ENCODE results near the gene SLC22A23. TPM values are rescaled to one million over a fixed set of nuclear protein-coding genes. Genes with fewer than 3 reads are reported as not detected.

Gene SLC22A23
- total RNA-seq, 2 donors from 2014 or later: 11.1 to 13.3 TPM

- H3K4me3 Mint-ChIP-seq: no peak overlapping the region
- H3K27me3 Mint-ChIP-seq (ENCODE audit: insufficient read depth): peaks cover 22% of the 10 kb centered on the region
- Histone ChIP-seq H3K4me3 (ENCODE audit: low read length) (no peak overlapping the region), H3K9ac (ENCODE audit: extremely low read depth, low read length, poor library complexity, severe bottlenecking) (no peak overlapping the region), H3K36me3 (ENCODE audit: control insufficient read depth, insufficient read depth, low read length) (no peaks in the 10 kb centered on the region), H3K27me3 (ENCODE audit: control insufficient read depth, insufficient read depth, low read length, poor library complexity, severe bottlenecking) (peaks cover 33% of the 10 kb centered on the region), H3K9me3 (ENCODE audit: control insufficient read depth, low read length) (no peaks in the 10 kb centered on the region), H3K27ac (ENCODE audit: low read depth, low read length) (no peak overlapping the region), H3K4me1 (ENCODE audit: control insufficient read depth, insufficient read depth, low read length) (no peaks in the 10 kb centered on the region)
- H3K36me3 Mint-ChIP-seq (ENCODE audit: low read depth): no peaks in the 10 kb centered on the region
- H3K27ac Mint-ChIP-seq: no peak overlapping the region
- peaks cover 22% of the 10 kb centered on the region for H3K4me1 Mint-ChIP-seq
- 92% methylated on average over 9 of the region's 9 CpGs for WGBS, 2 experiments (ENCODE audit: insufficient coverage in 1 of 2, insufficient read length in 1 of 2)
- TF ChIP-seq CTCF (conservative IDR thresholded peaks at IDR 0.05): no peak
- DNase-seq: no peak
- peaks cover 4% of the 10 kb centered on the region for H3K9me3 Mint-ChIP-seq
Measured at GRCh38 chr6:3468585-3468984, 11.7 kb upstream of the SLC22A23 start.

- H3K36me3 Mint-ChIP-seq (ENCODE audit: low read depth): peaks cover 3% of the 10 kb centered on the region
- Histone ChIP-seq H3K9ac (ENCODE audit: extremely low read depth, low read length, poor library complexity, severe bottlenecking) (no peak overlapping the region), H3K27ac (ENCODE audit: low read depth, low read length) (no peak overlapping the region), H3K27me3 (ENCODE audit: control insufficient read depth, insufficient read depth, low read length, poor library complexity, severe bottlenecking) (peaks cover 35% of the 10 kb centered on the region), H3K36me3 (ENCODE audit: control insufficient read depth, insufficient read depth, low read length) (no peaks in the 10 kb centered on the region), H3K4me3 (ENCODE audit: low read length) (no peak overlapping the region), H3K4me1 (ENCODE audit: control insufficient read depth, insufficient read depth, low read length) (no peaks in the 10 kb centered on the region), H3K9me3 (ENCODE audit: control insufficient read depth, low read length) (no peaks in the 10 kb centered on the region)
- H3K4me3 Mint-ChIP-seq: no peak overlapping the region
- peaks cover 19% of the 10 kb centered on the region for H3K4me1 Mint-ChIP-seq
- peaks cover 4% of the 10 kb centered on the region for H3K9me3 Mint-ChIP-seq
- no peak for TF ChIP-seq CTCF (conservative IDR thresholded peaks at IDR 0.05)
- DNase-seq: no peak
- no CpG with 5 or more reads among the region's 1 CpG for WGBS, 2 experiments (ENCODE audit: insufficient coverage in 1 of 2, insufficient read length in 1 of 2)
- peaks cover 22% of the 10 kb centered on the region for H3K27me3 Mint-ChIP-seq (ENCODE audit: insufficient read depth)
- H3K27ac Mint-ChIP-seq: no peak overlapping the region
Measured at GRCh38 chr6:3467996-3468395, 11.1 kb upstream of the SLC22A23 start.

DNA sequence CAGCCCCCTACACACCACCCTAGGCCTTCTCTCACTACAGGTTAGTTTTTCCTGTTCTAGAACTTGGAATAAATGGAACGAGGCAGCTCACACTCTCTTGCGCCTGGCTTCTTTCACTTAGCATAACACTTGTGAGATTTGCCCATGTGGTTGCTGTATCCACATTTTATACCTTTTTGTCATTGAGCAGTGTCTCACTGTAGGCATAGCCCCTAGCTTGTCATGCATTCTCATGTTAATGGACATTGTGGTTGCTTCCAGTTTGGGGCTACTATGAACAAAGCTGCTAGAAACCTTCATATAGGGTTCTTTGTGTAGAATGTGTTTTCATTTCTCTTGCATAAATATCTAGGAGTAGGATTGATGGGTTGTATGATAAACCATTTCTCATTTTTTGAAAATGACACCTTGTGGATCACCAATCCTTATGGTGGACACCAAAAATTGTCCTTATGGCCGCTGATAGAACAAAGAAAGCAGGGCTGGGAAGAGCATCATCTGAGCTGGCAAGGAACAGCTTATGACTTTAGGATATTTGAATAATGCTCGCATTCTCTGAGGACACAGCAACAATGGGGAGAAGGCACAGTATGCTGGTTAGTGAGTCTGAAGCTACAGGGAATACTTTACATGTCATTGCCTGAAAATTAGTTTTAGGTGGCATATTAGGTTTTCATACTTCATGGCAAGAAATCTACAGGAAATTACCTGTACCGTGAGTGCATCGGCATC, 9.8 kb upstream of the SLC22A23 start:
- Histone ChIP-seq H3K9me3 (ENCODE audit: control insufficient read depth, low read length) (peaks cover 5% of the 10 kb centered on the region), H3K4me3 (ENCODE audit: low read length) (no peak overlapping the region), H3K9ac (ENCODE audit: extremely low read depth, low read length, poor library complexity, severe bottlenecking) (no peak overlapping the region), H3K36me3 (ENCODE audit: control insufficient read depth, insufficient read depth, low read length) (no peaks in the 10 kb centered on the region), H3K27me3 (ENCODE audit: control insufficient read depth, insufficient read depth, low read length, poor library complexity, severe bottlenecking) (peaks cover 43% of the 10 kb centered on the region), H3K4me1 (ENCODE audit: control insufficient read depth, insufficient read depth, low read length) (no peaks in the 10 kb centered on the region), H3K27ac (ENCODE audit: low read depth, low read length) (no peak overlapping the region)
- no peak overlapping the region for H3K27ac Mint-ChIP-seq
- H3K4me3 Mint-ChIP-seq: no peak overlapping the region
- H3K4me1 Mint-ChIP-seq: peaks cover 19% of the 10 kb centered on the region
- 87 to 98% methylated on average over 6 of the region's 6 CpGs for WGBS, 2 experiments (ENCODE audit: insufficient coverage in 1 of 2, insufficient read length in 1 of 2)
- peaks cover 6% of the 10 kb centered on the region for H3K9me3 Mint-ChIP-seq
- peaks cover 3% of the 10 kb centered on the region for H3K36me3 Mint-ChIP-seq (ENCODE audit: low read depth)
- TF ChIP-seq CTCF (conservative IDR thresholded peaks at IDR 0.05): no peak
- no peak for DNase-seq
- H3K27me3 Mint-ChIP-seq (ENCODE audit: insufficient read depth): peaks cover 25% of the 10 kb centered on the region
